Activated CD8-positive, alpha-beta T cell treated with anti-CD3 and anti-CD28 coated beads, Interleukin-2, amount 10 ng/mL, durations not matched to agents 7 days and 5 days (primary cell): ENCODE data around the gene SLC4A4. TPM values are rescaled to one million over a fixed set of nuclear protein-coding genes. Genes with fewer than 3 reads are reported as not detected.
"Not testable (repeated sequence)": the region's sequence is repeated elsewhere in the genome, so short reads cannot be mapped to it uniquely, and the experiment has no call there.

Source experiments
- ATAC-seq: fragments of 150-1000 bp; cut with Tn5 transposase; one replicate; pipeline ENCODE4 v1.10.0; 2021; ENCODE audit warnings: moderate library complexity
- CTCF ChIA-PET: fragments of 350-600 bp; sonication (Branson Sonifier 250); formaldehyde crosslinking; loops from one replicate; lab custom pipeline; 2021; ENCODE audit warnings: antibody characterized with exemption; lab: Charles Lee
- POLR2A ChIA-PET: fragments of 350-600 bp; sonication (Branson Sonifier 250); formaldehyde crosslinking; loops from one replicate; lab custom pipeline; 2021; ENCODE audit warnings: antibody characterized with exemption; lab: Charles Lee
- DNase-seq: peaks from one replicate; pipeline ENCODE4 v3.0.0-alpha.2; 2020
- H3K27ac Mint-ChIP-seq: one replicate; pipeline ENCODE4 v1.8.0; 2021; ENCODE audit warnings: mild to moderate bottlenecking, mixed read lengths
- H3K27me3 Mint-ChIP-seq: one replicate; pipeline ENCODE4 v1.8.0; 2021; ENCODE audit warnings: low read depth, mixed read lengths
- H3K36me3 Mint-ChIP-seq: one replicate; pipeline ENCODE4 v1.8.0; 2021; ENCODE audit warnings: low read depth, mixed read lengths
- H3K4me1 Mint-ChIP-seq: one replicate; pipeline ENCODE4 v1.8.0; 2021; ENCODE audit warnings: low read depth, mixed read lengths
- H3K4me3 Mint-ChIP-seq: one replicate; pipeline ENCODE4 v1.8.0; 2021; ENCODE audit warnings: mild to moderate bottlenecking, mixed read lengths
- H3K9me3 Mint-ChIP-seq: one replicate; pipeline ENCODE4 v1.8.0; 2022; ENCODE audit warnings: mixed read lengths; ENCODE audit not compliant: insufficient read depth
- total RNA-seq, 2 experiments: library from RNA; stranded (reverse); gene quantifications; one replicate each; pipeline ENCODE4 v1.2.3, GENCODE V29; 2021

SLC4A4 gene
- total RNA-seq, 2 experiments from 2014 or later: 4.6 to 5.3 TPM

DNA sequence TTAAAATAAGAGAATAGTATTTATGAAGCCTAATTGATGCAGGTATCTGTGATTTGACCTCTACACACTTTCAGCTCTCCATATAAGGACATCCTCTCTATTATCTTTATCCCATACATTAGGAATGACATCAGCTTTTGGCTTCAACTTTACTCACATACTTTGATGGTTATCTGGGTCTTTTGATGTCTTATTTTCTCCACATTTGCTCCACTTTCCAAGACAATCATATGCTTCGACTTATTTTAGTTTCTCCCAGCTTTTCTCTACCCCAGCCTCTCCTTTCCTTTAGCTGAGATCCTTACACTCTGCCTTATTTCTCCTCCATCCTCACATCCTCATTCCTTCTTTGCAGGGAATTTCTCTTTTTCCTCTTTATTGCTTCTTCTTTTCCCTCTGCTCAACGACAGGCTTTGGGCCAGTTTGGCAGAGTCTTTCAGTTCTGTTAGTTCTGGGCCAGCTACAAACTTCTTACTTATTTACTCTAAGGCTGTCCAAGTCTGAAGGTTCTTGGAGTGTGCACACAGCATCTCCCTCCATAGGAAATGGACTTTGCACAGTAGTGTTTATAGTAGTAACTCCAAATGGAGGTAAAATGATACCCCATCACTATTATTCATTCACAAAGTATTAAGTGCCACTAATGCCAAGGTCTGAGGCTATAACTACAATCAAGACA is 50.5 kb downstream of the SLC4A4 start:
- peaks cover 4% of the 10 kb centered on the region for H3K27me3 Mint-ChIP-seq
- POLR2A ChIA-PET: no interaction called here
- no peak overlapping the region for H3K27ac Mint-ChIP-seq
- no peaks in the 10 kb centered on the region for H3K36me3 Mint-ChIP-seq
- DNase-seq (no peak), ATAC-seq (no peak)
- H3K9me3 Mint-ChIP-seq: no peaks in the 10 kb centered on the region
- no peaks in the 10 kb centered on the region for H3K4me1 Mint-ChIP-seq
- CTCF ChIA-PET: no interaction called here
- H3K4me3 Mint-ChIP-seq: no peak overlapping the region

DNA sequence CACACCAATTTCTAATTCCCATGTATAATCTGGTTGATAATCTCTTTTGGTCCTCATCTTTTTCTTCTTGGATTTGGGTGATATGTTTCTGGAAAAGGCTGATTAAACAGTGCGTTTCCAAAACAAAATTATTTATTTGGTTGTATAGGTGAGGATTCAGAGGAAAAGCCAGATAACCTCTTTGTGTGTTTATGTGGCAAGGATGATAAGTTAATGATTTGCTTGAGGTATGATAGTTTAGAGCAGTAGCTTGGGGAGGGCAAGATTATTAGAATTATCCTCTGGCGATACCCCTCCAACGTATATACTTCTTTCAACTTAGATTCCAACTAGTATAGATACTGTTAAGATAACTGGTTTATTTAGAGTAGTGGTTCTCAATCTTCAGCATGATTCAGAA is 53.3 kb downstream of the SLC4A4 start:
- no peak overlapping the region for H3K27ac Mint-ChIP-seq
- no peak overlapping the region for H3K4me3 Mint-ChIP-seq
- H3K36me3 Mint-ChIP-seq: no peaks in the 10 kb centered on the region
- H3K4me1 Mint-ChIP-seq: no peaks in the 10 kb centered on the region
- H3K9me3 Mint-ChIP-seq: no peaks in the 10 kb centered on the region
- H3K27me3 Mint-ChIP-seq: peaks cover 4% of the 10 kb centered on the region
- DNase-seq: no peak
- CTCF ChIA-PET: no interaction called here
- POLR2A ChIA-PET: no interaction called here
- no peak for ATAC-seq

DNA sequence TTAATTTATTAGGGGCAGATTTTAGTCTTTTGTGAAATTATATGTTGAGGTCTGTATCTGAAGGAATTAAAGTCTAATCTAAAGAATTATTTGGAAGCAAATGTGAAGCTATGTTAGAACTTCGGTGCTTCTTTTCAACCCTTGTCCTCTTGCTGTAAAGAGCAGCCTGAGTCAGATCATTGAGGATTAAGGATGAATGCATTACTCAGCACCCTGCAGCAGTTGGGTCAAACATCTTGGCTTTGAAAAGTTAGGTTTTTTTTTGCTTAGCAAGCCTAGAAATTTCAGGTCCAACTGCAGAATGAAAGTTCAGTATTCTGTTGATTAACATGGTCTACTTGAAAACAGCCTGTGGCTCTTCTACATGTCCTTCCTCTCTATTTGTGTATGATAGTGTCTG is 57.6 kb downstream of the SLC4A4 start:
- CTCF ChIA-PET: no interaction called here
- no peaks in the 10 kb centered on the region for H3K36me3 Mint-ChIP-seq
- ATAC-seq: no peak
- H3K27ac Mint-ChIP-seq: no peak overlapping the region
- POLR2A ChIA-PET: no interaction called here
- peaks cover 4% of the 10 kb centered on the region for H3K27me3 Mint-ChIP-seq
- no peaks in the 10 kb centered on the region for H3K9me3 Mint-ChIP-seq
- H3K4me1 Mint-ChIP-seq: no peaks in the 10 kb centered on the region
- no peak overlapping the region for H3K4me3 Mint-ChIP-seq
- DNase-seq: no peak

DNA sequence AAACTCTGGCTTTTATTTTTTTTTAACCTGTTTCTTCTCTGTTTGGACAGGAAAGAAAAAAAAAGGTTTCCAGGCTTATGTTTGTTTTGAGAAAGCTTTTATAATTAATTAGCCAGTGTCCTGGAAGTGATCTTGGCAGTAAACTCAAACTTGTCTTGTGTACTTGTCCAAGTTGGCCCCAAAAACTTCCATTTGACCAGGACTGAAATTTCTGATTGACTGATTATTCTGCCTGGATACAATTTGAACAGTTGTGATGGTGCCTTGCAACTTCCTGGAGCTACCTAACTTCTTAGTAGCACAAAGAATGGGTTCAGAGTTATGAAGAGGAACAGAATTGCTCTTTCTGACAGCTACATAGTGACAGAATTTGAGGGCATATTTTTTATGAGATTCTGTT is 62.0 kb downstream of the SLC4A4 start:
- no peak for DNase-seq
- ATAC-seq: no peak
- Mint-ChIP-seq H3K9me3 (no peaks in the 10 kb centered on the region), H3K27ac (no peak overlapping the region), H3K36me3 (no peaks in the 10 kb centered on the region), H3K27me3 (no peaks in the 10 kb centered on the region), H3K4me3 (no peak overlapping the region), H3K4me1 (no peaks in the 10 kb centered on the region)
- POLR2A ChIA-PET: no interaction called here
- CTCF ChIA-PET: no interaction called here

DNA sequence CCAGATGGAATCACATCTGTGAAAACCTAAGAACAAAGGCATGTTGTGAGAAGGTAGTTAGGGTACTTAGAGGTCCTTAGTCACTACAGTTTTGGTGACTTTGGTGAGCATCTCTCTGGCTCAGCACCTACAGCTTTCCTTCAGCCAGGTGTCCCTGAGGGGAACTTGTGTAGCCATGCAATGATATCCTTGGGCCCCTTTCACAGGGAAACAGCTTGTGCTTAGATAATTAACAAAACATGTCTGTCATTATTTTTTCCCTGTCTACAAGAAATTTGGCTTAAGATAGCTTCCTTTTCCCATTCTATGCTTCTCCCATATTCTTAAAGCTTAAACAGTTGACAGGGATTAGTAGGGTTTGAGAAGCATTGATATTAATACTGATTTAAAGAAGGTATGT is 63.8 kb downstream of the SLC4A4 start:
- Mint-ChIP-seq H3K27ac (no peak overlapping the region), H3K4me1 (no peaks in the 10 kb centered on the region), H3K36me3 (no peaks in the 10 kb centered on the region), H3K4me3 (no peak overlapping the region), H3K27me3 (no peaks in the 10 kb centered on the region), H3K9me3 (no peaks in the 10 kb centered on the region)
- ChIA-PET POLR2A (no interaction called here), CTCF (no interaction called here)
- ATAC-seq: no peak
- DNase-seq: no peak

DNA sequence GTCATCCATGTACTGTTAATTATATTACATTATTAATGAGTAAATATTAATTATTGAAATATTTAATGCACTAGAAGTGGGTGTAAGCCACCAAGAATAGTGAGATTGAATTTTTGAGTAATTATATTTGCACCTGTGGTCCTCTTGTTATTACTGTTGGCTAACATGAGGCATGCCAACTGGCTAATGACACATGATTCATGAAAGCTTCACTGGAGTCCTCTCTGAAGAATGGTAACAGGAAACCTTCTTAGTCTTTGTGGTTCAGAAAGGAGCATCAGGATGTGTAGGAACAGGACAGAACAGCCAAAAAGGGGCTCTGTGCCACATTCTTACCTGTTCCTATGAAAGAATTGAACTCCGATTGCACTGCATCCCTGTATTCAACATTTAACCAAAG is 65.2 kb downstream of the SLC4A4 start:
- no peaks in the 10 kb centered on the region for H3K27me3 Mint-ChIP-seq
- H3K9me3 Mint-ChIP-seq: peaks cover 9% of the 10 kb centered on the region
- no peak overlapping the region for H3K4me3 Mint-ChIP-seq
- CTCF ChIA-PET: no interaction called here
- H3K36me3 Mint-ChIP-seq: peaks cover 2% of the 10 kb centered on the region
- H3K4me1 Mint-ChIP-seq: no peaks in the 10 kb centered on the region
- POLR2A ChIA-PET: no interaction called here
- H3K27ac Mint-ChIP-seq: no peak overlapping the region
- DNase-seq: no peak
- no peak for ATAC-seq

DNA sequence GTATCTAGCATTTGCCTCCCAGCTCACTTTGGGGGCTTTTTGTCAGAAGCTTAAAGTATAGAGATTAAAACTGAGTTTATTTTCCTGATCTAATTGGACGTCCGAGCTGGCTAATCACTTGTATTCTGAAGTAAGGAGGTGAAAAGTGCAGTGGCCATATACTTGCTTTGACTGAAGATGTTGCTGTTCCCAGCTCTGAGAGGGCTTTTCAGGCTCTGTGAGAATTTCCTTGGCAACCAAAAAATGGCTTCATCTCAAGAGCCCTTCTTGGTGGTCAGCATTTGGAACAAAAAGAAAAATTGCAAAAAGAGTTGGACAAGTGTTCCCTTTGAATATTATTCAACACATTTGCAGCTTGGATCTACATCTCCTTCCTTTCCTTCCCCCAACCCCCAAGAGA is 67.0 kb downstream of the SLC4A4 start:
- H3K27ac Mint-ChIP-seq: no peak overlapping the region
- ATAC-seq: no peak
- peaks cover 13% of the 10 kb centered on the region for H3K9me3 Mint-ChIP-seq
- CTCF ChIA-PET: no interaction called here
- no peaks in the 10 kb centered on the region for H3K27me3 Mint-ChIP-seq
- DNase-seq: no peak
- no peaks in the 10 kb centered on the region for H3K4me1 Mint-ChIP-seq
- H3K4me3 Mint-ChIP-seq: no peak overlapping the region
- H3K36me3 Mint-ChIP-seq: peaks cover 3% of the 10 kb centered on the region
- POLR2A ChIA-PET: no interaction called here

DNA sequence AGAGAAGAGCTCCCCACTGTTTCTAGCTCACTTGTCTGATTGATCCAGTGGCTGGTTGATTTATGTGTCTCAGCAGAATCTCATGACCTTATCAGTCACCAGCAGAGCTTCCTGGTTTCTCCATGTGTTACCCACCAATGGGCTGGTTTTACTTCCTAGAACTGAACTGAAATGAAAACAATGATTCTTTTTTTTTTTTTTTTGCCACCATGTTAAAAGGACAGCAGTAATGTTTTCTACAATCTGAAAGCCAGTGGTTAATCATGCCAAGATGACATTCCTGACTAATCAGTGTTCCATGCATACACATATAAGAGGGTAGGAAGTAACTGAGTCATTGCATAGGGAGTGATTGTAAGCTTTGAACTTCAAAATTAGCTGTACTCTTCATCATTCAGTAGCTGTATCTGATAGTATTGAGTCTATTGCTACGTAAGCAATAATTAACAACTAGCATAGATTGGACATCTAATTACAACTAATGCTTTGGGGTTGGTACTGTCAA is 67.7 kb downstream of the SLC4A4 start:
- ATAC-seq: no peak
- POLR2A ChIA-PET: no interaction called here

DNA sequence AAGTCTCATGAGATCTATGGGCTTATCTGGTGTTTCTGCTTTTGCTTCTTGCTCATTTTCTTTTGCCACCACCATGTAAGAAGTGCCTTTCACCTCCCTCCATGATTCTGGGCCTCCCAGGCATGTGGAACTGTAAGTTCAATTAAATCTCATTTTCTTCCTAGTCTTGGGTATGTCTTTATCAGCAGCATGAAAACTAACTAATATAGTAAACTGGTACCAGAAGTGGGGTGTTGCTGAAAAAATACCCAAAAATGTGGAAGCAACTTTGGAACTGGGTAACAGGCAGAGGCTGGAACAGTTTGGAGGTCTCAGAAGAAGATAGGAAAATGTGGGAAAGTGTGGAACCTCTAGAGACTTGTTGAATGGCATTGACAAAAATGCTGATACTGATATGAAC is 70.1 kb downstream of the SLC4A4 start:
- H3K9me3 Mint-ChIP-seq: peaks cover 13% of the 10 kb centered on the region
- H3K4me1 Mint-ChIP-seq, H3K36me3 Mint-ChIP-seq, CTCF ChIA-PET, ATAC-seq, POLR2A ChIA-PET, H3K27ac Mint-ChIP-seq, H3K4me3 Mint-ChIP-seq, DNase-seq, H3K27me3 Mint-ChIP-seq: not testable (repeated sequence)

More for the DNA sequence above, 67.7 kb downstream of the SLC4A4 start:
- H3K36me3 Mint-ChIP-seq: peaks cover 3% of the 10 kb centered on the region
- H3K27me3 Mint-ChIP-seq: no peaks in the 10 kb centered on the region
- H3K4me1 Mint-ChIP-seq: no peaks in the 10 kb centered on the region
- DNase-seq: no peak
- no peak overlapping the region for H3K4me3 Mint-ChIP-seq
- H3K9me3 Mint-ChIP-seq: peaks cover 13% of the 10 kb centered on the region
- no peak overlapping the region for H3K27ac Mint-ChIP-seq
- CTCF ChIA-PET: no interaction called here

DNA sequence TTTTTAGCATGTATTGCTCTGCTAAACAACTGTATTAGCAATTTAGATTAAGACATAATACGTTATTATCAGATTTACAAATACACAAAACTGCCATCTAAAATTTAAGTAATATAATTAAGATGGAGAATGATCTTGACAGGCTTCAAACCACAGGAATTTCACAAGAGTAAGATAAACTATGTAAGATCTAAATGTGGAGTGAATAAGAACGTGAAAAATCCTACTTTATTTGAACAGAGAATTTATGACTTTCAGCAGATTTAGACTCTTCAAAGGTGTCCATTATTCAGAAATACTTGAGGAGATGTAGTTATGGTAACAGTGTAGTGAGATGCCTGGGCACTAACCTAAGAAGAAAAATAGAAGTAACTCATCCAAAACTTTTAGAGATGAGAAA is 73.2 kb downstream of the SLC4A4 start:
- Mint-ChIP-seq H3K9me3 (peaks cover 13% of the 10 kb centered on the region), H3K27me3 (no peaks in the 10 kb centered on the region), H3K27ac (no peak overlapping the region), H3K4me3 (no peak overlapping the region), H3K36me3 (peaks cover 3% of the 10 kb centered on the region), H3K4me1 (no peaks in the 10 kb centered on the region)
- POLR2A ChIA-PET: no interaction called here
- DNase-seq (no peak), ATAC-seq (no peak)
- CTCF ChIA-PET: no interaction called here

DNA sequence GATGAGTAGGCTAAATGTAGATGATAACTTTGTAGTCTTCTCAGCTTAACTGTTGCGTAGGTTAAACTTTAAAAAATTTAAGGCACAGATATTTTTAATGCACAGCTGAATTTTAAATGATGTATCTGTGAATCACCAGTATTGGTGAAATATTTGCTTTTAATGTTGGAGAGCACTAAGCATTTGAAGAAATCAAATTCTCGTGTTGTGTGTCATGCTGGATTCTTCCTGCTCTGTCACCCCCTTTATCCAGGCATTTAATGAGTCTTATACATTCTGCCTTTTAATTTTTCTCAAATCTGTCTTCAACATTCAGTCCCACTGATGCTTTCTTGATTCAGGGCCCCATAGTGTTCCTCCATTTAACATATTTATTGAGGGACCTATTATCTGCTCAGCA is 76.7 kb downstream of the SLC4A4 start:
- no peaks in the 10 kb centered on the region for H3K36me3 Mint-ChIP-seq
- no peaks in the 10 kb centered on the region for H3K9me3 Mint-ChIP-seq
- DNase-seq (no peak), ATAC-seq (no peak)
- no peak overlapping the region for H3K4me3 Mint-ChIP-seq
- H3K27ac Mint-ChIP-seq: no peak overlapping the region
- no peaks in the 10 kb centered on the region for H3K27me3 Mint-ChIP-seq
- H3K4me1 Mint-ChIP-seq: no peaks in the 10 kb centered on the region
- ChIA-PET POLR2A (no interaction called here), CTCF (no interaction called here)

DNA sequence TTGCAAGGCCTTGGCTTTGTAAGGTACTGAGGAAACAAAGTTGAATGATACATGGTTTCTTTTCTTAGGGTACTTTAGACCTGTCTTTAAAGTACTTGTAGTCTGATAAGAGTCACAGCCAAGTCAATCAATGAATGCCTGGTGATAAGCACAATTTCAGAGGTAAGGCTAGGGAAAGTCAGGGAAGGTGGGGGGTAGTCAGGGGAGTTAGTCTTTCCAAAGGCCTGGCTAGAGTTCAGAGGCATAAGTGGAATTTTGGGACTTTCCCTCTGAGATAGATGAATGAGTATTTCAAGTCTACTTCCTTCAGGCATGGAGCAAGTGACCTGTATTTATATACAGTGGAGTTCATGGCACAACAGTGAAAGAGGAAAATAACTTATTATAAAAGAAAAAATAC is 78.3 kb downstream of the SLC4A4 start:
- POLR2A ChIA-PET: no interaction called here
- no peak for ATAC-seq
- CTCF ChIA-PET: no interaction called here
- Mint-ChIP-seq H3K36me3 (no peaks in the 10 kb centered on the region), H3K9me3 (no peaks in the 10 kb centered on the region), H3K27me3 (no peaks in the 10 kb centered on the region), H3K27ac (no peak overlapping the region), H3K4me1 (no peaks in the 10 kb centered on the region), H3K4me3 (no peak overlapping the region)
- no peak for DNase-seq
